BLaER1 treated with 17β-estradiol and CSF1 and Interleukin-3, amounts not matched to agents 10 nM and 100 nM (cell line): ENCODE results near the gene WNT7B.

Source experiments
- H3K27ac ChIP-seq, 11 experiments: shearing (Covaris generic); formaldehyde crosslinking; 2 replicates each; pipeline ENCODE4 v1.8.1; 2022
- H3K27me3 ChIP-seq, 11 experiments: shearing (Covaris generic); formaldehyde crosslinking; 2 replicates each; pipeline ENCODE4 v1.8.1; 2022
- H3K36me3 ChIP-seq, 11 experiments: shearing (Covaris generic); formaldehyde crosslinking; 2 replicates each; pipeline ENCODE4 v1.8.1; 2022
- H3K4me1 ChIP-seq, 10 experiments: shearing (Covaris generic); formaldehyde crosslinking; 2 replicates each; pipeline ENCODE4 v1.8.1; 2022
- H3K4me2 ChIP-seq, 11 experiments: shearing (Covaris generic); formaldehyde crosslinking; 2 replicates each; pipeline ENCODE4 v1.8.1; 2022
- H3K4me3 ChIP-seq, 10 experiments: shearing (Covaris generic); formaldehyde crosslinking; 2 replicates each; pipeline ENCODE4 v1.8.1; 2022
- H3K9ac ChIP-seq, 11 experiments: shearing (Covaris generic); formaldehyde crosslinking; 2 replicates each; pipeline ENCODE4 v1.8.1; 2022
- H3K9me3 ChIP-seq, 11 experiments: shearing (Covaris generic); formaldehyde crosslinking; replicated peaks in 1 of 11; 2 replicates each; pipeline ENCODE4 v1.8.1; 2022
- H4K20me1 ChIP-seq, 11 experiments: shearing (Covaris generic); formaldehyde crosslinking; 2 replicates each; pipeline ENCODE4 v1.8.1; 2022
- Cebpa-rat ChIP-seq, 11 experiments: shearing (Covaris generic); IDR thresholded peaks; 2 replicates each; pipeline ENCODE4 v1.8.1; 2022

Gene WNT7B

DNA sequence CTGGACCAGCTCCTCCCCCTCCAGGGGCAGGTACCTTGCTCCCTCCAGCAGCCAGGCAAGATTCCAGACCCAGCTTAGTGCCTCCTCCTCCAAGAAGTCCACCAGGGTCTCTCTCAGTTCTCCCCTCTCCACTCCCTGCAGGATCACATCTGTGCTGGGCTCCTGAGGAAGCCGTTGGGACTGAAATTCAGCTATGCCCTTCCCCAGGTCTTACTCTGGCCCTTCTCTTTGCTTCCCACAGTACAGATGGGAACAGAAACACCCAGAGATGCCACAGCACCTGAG lies 14.6 kb downstream of the WNT7B start:
- Histone ChIP-seq H3K36me3 (no peaks in the 10 kb centered on the region), H3K4me3 (no peak overlapping the region), H3K27me3 (peaks cover 16 to 48% (median 28%) of the 10 kb centered on the region in 11 experiments; a peak in 20 of 22 replicates), H3K9ac (no peak overlapping the region), H3K9me3 (no peaks in the 10 kb centered on the region), H3K4me2 (no peak overlapping the region), H3K27ac (no peak overlapping the region), H4K20me1 (peaks cover 0 to 56% (median 36%) of the 10 kb centered on the region in 11 experiments; a peak in 18 of 22 replicates), H3K4me1 (peaks cover 0 to 33% (median 31%) of the 10 kb centered on the region in 10 experiments; a peak in 16 of 20 replicates)
- TF ChIP-seq Cebpa-rat (IDR thresholded peaks at IDR 0.05): no peak

DNA sequence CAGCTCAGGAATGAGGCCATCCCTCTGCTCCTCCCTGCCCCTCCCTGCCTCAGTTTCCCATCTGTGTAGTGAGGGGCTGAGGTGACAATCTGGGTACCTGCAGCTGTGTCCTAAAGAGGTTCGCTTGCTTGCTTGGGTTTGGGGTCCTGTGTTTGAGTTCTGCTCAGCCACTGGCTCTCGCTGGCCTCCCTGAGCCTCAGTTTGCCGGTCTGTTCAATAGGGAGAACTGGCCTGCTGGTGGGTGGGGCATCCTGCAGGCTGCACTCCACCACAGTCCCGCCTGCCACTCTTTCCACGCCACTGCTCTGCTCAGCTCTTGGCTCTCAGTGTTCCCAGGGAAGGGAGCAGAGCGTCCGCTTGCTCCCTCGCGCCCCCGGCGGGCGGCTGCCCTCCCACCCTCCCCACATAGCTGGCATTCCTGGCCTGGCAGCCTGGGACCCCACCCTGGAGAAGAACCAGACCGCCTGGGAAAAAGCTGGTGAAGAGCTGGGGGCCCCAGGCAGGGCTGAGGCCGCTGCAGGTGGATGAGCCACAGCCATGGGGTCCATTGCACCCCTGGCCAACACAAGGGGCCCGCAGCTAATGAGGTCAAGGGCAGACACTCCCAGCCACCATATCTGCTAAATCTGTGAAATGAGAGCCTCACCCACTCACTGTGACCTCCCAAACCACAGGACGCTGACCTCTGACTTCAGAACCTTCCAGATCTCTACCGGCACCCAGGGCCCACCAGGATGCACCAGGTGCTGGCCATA lies 15.1 kb downstream of the WNT7B start:
- no peak overlapping the region for H3K4me3 ChIP-seq
- no peak for TF ChIP-seq Cebpa-rat (IDR thresholded peaks at IDR 0.05)
- H3K27ac ChIP-seq: no peak overlapping the region
- H3K9ac ChIP-seq: no peak overlapping the region
- H3K27me3 ChIP-seq: peaks cover 16 to 43% (median 24%) of the 10 kb centered on the region in 11 experiments; a peak in 20 of 22 replicates
- H3K4me2 ChIP-seq: no peak overlapping the region
- no peaks in the 10 kb centered on the region for H3K36me3 ChIP-seq
- H3K9me3 ChIP-seq: no peaks in the 10 kb centered on the region
- H3K4me1 ChIP-seq: peaks cover 0 to 27% (median 25%) of the 10 kb centered on the region in 10 experiments; a peak in 16 of 20 replicates
- peaks cover 0 to 51% (median 31%) of the 10 kb centered on the region in 11 experiments; a peak in 18 of 22 replicates for H4K20me1 ChIP-seq

GRCh38 chr22:45960477-45961386 lies 16.2 kb downstream of the WNT7B start:
- Histone ChIP-seq H3K27me3 (peaks cover 9 to 35% (median 19%) of the 10 kb centered on the region in 11 experiments; a peak in 20 of 22 replicates), H3K9ac (no peak overlapping the region), H3K9me3 (no peaks in the 10 kb centered on the region), H3K36me3 (no peaks in the 10 kb centered on the region), H3K4me1 (peaks cover 0 to 18% (median 15%) of the 10 kb centered on the region in 10 experiments; a peak in 15 of 20 replicates), H3K4me3 (no peak overlapping the region), H3K4me2 (no peak overlapping the region), H3K27ac (no peak overlapping the region), H4K20me1 (peaks cover 0 to 44% (median 20%) of the 10 kb centered on the region in 11 experiments; a peak in 17 of 22 replicates)
- TF ChIP-seq Cebpa-rat (IDR thresholded peaks at IDR 0.05): no peak

DNA sequence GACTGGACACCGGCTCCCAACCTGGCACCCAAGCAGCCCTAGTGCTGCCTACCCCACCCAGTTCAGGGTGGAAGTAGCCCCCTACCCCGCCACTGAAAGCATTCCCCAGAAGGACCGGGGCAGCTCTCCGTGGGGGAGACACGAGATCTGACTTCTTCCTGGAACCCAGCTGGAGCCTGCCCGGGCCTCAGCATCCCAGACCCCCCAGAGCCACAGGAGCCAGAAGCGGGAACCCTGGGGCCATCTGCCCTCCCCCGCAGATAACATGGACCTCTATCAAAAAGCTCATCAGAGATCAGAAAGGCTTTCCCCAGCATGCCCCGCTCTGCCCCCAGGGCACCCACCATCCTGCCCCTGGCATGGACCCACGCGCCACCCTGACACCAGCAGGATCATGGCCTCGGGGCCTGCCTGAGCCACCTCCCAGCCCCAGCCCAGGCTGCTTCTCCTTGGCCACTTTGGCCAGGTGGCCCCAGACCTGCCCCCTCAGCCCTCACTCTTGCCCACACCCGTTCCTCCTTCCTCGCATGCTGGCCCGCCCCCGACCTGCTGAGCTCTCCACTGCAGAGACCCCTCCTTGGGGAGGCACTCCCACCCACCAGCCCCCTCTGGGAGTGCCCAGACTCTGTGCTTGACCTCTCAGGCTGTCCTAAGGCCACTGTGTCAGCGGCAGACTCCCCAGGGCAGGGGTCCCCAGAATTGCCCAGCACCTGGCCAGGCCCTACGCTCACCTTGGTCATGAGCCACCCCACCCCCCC lies 17.1 kb downstream of the WNT7B start:
- Histone ChIP-seq H3K36me3 (no peaks in the 10 kb centered on the region), H3K4me2 (no peak overlapping the region), H3K27me3 (peaks cover under 1 to 33% (median 15%) of the 10 kb centered on the region in 11 experiments; a peak in 15 of 22 replicates), H3K9ac (no peak overlapping the region), H3K9me3 (no peaks in the 10 kb centered on the region), H4K20me1 (peaks cover 0 to 44% (median 16%) of the 10 kb centered on the region in 11 experiments; a peak in 14 of 22 replicates), H3K4me3 (no peak overlapping the region), H3K4me1 (peaks cover 0 to 13% (median 6%) of the 10 kb centered on the region in 10 experiments; a peak in 13 of 20 replicates), H3K27ac (no peak overlapping the region)
- TF ChIP-seq Cebpa-rat (IDR thresholded peaks at IDR 0.05): no peak

GRCh38 chr22:45958971-45959370 lies 18.0 kb downstream of the WNT7B start:
- no peaks in the 10 kb centered on the region for H3K36me3 ChIP-seq
- peaks cover 5 to 31% (median 21%) of the 10 kb centered on the region in 11 experiments; a peak in 17 of 22 replicates for H3K27me3 ChIP-seq
- TF ChIP-seq Cebpa-rat (IDR thresholded peaks at IDR 0.05): no peak
- H3K4me1 ChIP-seq: peaks cover 0 to 7% (median 0%) of the 10 kb centered on the region in 10 experiments; a peak in 2 of 20 replicates
- H3K9ac ChIP-seq: no peak overlapping the region
- H3K9me3 ChIP-seq: no peaks in the 10 kb centered on the region
- peaks cover 0 to 36% (median 7%) of the 10 kb centered on the region in 11 experiments; a peak in 8 of 22 replicates for H4K20me1 ChIP-seq
- H3K27ac ChIP-seq: no peak overlapping the region
- H3K4me3 ChIP-seq: no peak overlapping the region
- no peak overlapping the region for H3K4me2 ChIP-seq

DNA sequence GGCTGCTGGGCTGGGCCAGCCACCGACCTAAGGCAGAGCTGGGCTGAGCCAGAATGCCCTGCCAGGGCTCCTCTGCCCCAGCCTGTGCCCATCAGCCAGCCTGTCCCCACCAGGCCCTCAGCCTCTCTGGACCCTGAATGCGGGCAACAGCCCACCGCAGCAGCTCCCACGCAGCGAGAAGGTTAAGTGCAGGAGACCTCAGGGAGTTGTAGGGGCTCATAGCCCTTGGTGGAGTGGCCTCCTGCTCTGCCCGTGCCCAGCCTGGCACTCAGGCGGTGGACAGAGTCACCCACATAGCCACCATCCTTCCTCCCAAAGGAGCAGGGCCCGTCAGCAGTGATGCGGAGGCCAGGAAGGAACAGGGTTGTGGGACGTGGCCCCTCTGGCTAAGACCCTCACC lies 19.1 kb downstream of the WNT7B start:
- TF ChIP-seq Cebpa-rat (IDR thresholded peaks at IDR 0.05): no peak
- Histone ChIP-seq H3K27me3 (peaks cover 16 to 42% (median 32%) of the 10 kb centered on the region in 11 experiments), H3K27ac (no peak overlapping the region)

GRCh38 chr22:45953178-45953577 lies 23.8 kb downstream of the WNT7B start:
- Histone ChIP-seq H3K9ac (no peak overlapping the region), H3K4me3 (no peak overlapping the region), H4K20me1 (peaks cover 0 to 37% (median 13%) of the 10 kb centered on the region in 11 experiments; a peak in 17 of 22 replicates), H3K27me3 (peaks cover 32 to 61% (median 50%) of the 10 kb centered on the region in 11 experiments), H3K4me1 (peaks cover 16 to 42% (median 33%) of the 10 kb centered on the region in 10 experiments), H3K9me3 (no peaks in the 10 kb centered on the region), H3K36me3 (no peaks in the 10 kb centered on the region), H3K4me2 (peak overlapping the region; percentile 3 to 49 (median 35); a peak in 14 of 22 replicates), H3K27ac (no peak overlapping the region)
- no peak for TF ChIP-seq Cebpa-rat (IDR thresholded peaks at IDR 0.05)

More for the DNA sequence above, 19.1 kb downstream of the WNT7B start:
- H3K4me3 ChIP-seq: no peak overlapping the region
- no peaks in the 10 kb centered on the region for H3K9me3 ChIP-seq
- H4K20me1 ChIP-seq: peaks cover 0 to 35% (median 0%) of the 10 kb centered on the region in 11 experiments; a peak in 9 of 22 replicates
- no peaks in the 10 kb centered on the region for H3K36me3 ChIP-seq
- H3K9ac ChIP-seq: no peak overlapping the region
- peaks cover 4 to 12% (median 5%) of the 10 kb centered on the region in 10 experiments; a peak in 16 of 20 replicates for H3K4me1 ChIP-seq
- no peak overlapping the region for H3K4me2 ChIP-seq

DNA sequence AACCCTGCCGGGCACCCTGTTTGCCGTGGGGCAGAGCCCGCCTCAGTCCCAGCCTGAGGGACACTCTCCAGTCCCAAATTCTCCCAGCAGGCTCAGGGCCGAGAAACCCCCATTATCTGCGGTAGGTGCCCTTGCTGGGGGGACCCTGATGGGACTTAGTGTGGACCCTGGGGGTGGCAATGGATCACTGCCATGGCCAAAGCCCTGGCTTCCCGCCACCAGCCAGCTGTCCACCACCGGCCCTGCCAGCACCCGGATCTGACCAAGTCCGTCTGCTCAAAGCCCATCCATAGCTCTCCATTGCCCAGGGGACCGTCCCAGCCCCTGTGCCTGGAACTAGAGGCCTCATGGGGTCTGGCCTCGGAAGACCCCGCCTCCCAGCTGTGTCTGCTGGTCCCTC lies 24.4 kb downstream of the WNT7B start:
- Histone ChIP-seq H3K27ac (no peak overlapping the region), H3K4me3 (no peak overlapping the region), H3K36me3 (no peaks in the 10 kb centered on the region), H3K9ac (no peak overlapping the region), H3K9me3 (no peaks in the 10 kb centered on the region), H4K20me1 (peaks cover 0 to 43% (median 18%) of the 10 kb centered on the region in 11 experiments; a peak in 18 of 22 replicates), H3K4me2 (peak overlapping the region; percentile 3 to 49 (median 35); a peak in 15 of 22 replicates), H3K4me1 (peaks cover 22 to 48% (median 39%) of the 10 kb centered on the region in 10 experiments), H3K27me3 (peaks cover 32 to 64% (median 54%) of the 10 kb centered on the region in 11 experiments)
- no peak for TF ChIP-seq Cebpa-rat (IDR thresholded peaks at IDR 0.05)
